ENCODE results near the gene CDYL2. TPM values are rescaled to one million over a fixed set of nuclear protein-coding genes. Genes with fewer than 3 reads are reported as not detected.

The CDYL2 gene
- total RNA-seq, 1 donor from 2014 or later, result 1.8 TPM

GRCh38 chr16:80804056-80804525 is 307 bp downstream of the CDYL2 start:
- no peaks in the 10 kb centered on the region for H3K4me1 Mint-ChIP-seq (ENCODE audit: unreplicated experiment)
- H3K27ac Mint-ChIP-seq (ENCODE audit: unreplicated experiment), result no peak overlapping the region
- no peaks in the 10 kb centered on the region for H3K36me3 Mint-ChIP-seq (ENCODE audit: unreplicated experiment)
- TF ChIP-seq, protein P1, sequence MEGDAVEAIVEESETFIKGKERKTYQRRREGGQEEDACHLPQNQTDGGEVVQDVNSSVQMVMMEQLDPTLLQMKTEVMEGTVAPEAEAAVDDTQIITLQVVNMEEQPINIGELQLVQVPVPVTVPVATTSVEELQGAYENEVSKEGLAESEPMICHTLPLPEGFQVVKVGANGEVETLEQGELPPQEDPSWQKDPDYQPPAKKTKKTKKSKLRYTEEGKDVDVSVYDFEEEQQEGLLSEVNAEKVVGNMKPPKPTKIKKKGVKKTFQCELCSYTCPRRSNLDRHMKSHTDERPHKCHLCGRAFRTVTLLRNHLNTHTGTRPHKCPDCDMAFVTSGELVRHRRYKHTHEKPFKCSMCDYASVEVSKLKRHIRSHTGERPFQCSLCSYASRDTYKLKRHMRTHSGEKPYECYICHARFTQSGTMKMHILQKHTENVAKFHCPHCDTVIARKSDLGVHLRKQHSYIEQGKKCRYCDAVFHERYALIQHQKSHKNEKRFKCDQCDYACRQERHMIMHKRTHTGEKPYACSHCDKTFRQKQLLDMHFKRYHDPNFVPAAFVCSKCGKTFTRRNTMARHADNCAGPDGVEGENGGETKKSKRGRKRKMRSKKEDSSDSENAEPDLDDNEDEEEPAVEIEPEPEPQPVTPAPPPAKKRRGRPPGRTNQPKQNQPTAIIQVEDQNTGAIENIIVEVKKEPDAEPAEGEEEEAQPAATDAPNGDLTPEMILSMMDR (IDR thresholded peaks at IDR 0.05), result no peak
- no peak for DNase-seq (ENCODE audit: extremely low spot score, unreplicated experiment)
- H3K9me3 Mint-ChIP-seq (ENCODE audit: unreplicated experiment), result peaks cover 10% of the 10 kb centered on the region
- H3K27me3 Mint-ChIP-seq (ENCODE audit: unreplicated experiment), result peaks cover 19% of the 10 kb centered on the region
- H3K4me3 Mint-ChIP-seq (ENCODE audit: unreplicated experiment), result peak overlapping the region; percentile 85

- Mint-ChIP-seq H3K4me1 (ENCODE audit: unreplicated experiment) (no peaks in the 10 kb centered on the region), H3K36me3 (ENCODE audit: unreplicated experiment) (no peaks in the 10 kb centered on the region), H3K9me3 (ENCODE audit: unreplicated experiment) (peaks cover 10% of the 10 kb centered on the region), H3K27ac (ENCODE audit: unreplicated experiment) (no peak overlapping the region), H3K27me3 (ENCODE audit: unreplicated experiment) (peaks cover 19% of the 10 kb centered on the region), H3K4me3 (ENCODE audit: unreplicated experiment) (peak overlapping the region; percentile 75)
- no peak for DNase-seq (ENCODE audit: extremely low spot score, unreplicated experiment)
- TF ChIP-seq, protein P1 (IDR thresholded peaks at IDR 0.05), result peak; percentile 38
Observed at GRCh38 chr16:80803339-80804055, 901 bp downstream of the CDYL2 start.

DNA sequence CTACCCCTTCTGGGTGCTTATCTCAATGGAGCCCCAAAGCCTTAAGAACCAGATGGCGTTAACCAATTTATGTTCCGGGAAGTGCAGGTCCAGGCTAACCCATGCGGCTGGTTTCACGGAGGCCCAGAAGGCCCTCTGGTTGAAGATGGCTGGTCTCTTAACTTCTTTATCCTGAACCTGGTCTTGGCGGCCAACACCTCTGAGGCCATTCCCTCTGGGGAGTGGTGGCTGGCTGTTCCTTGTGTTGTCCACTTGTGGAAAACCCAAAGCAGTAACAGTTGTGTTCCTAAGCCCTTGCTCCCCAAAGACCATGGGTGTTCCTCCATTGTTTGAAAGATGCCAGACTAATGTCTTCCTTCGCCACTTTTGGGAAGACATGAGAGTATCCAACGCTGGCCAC is 1.5 kb downstream of the CDYL2 start:
- TF ChIP-seq, protein P1 (IDR thresholded peaks at IDR 0.05), result no peak
- peaks cover 10% of the 10 kb centered on the region for H3K9me3 Mint-ChIP-seq (ENCODE audit: unreplicated experiment)
- H3K36me3 Mint-ChIP-seq (ENCODE audit: unreplicated experiment), result no peaks in the 10 kb centered on the region
- peak overlapping the region; percentile 59 for H3K4me3 Mint-ChIP-seq (ENCODE audit: unreplicated experiment)
- peaks cover 19% of the 10 kb centered on the region for H3K27me3 Mint-ChIP-seq (ENCODE audit: unreplicated experiment)
- no peaks in the 10 kb centered on the region for H3K4me1 Mint-ChIP-seq (ENCODE audit: unreplicated experiment)
- H3K27ac Mint-ChIP-seq (ENCODE audit: unreplicated experiment), result no peak overlapping the region
- DNase-seq (ENCODE audit: extremely low spot score, unreplicated experiment), result no peak

DNA sequence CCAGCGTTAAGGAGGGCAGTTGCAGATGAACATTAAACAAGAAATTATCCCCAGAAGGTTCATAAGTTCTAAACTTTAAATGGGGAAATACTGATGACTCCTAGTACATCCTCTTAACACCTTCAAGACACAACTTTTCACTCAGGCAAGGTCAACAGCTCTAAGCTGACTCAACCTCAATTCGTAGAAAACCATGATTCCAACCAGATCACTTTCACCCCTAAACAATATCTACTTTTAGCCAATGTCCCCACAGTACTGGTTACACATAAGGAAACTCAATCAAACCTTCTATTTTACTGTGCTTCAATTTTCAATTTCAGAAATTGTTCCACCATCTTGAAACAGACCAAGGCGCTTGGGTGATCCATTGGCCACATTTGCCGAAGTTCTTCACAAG is 2.3 kb downstream of the CDYL2 start:
- H3K27me3 Mint-ChIP-seq (ENCODE audit: unreplicated experiment), result peaks cover 19% of the 10 kb centered on the region
- H3K4me1 Mint-ChIP-seq (ENCODE audit: unreplicated experiment), result no peaks in the 10 kb centered on the region
- H3K36me3 Mint-ChIP-seq (ENCODE audit: unreplicated experiment), result no peaks in the 10 kb centered on the region
- TF ChIP-seq, protein P1 (IDR thresholded peaks at IDR 0.05), result no peak
- DNase-seq (ENCODE audit: extremely low spot score, unreplicated experiment), result no peak
- no peak overlapping the region for H3K4me3 Mint-ChIP-seq (ENCODE audit: unreplicated experiment)
- H3K9me3 Mint-ChIP-seq (ENCODE audit: unreplicated experiment), result peaks cover 6% of the 10 kb centered on the region
- H3K27ac Mint-ChIP-seq (ENCODE audit: unreplicated experiment), result no peak overlapping the region

GRCh38 chr16:80794071-80794470 is 10.3 kb downstream of the CDYL2 start:
- H3K4me3 Mint-ChIP-seq (ENCODE audit: unreplicated experiment), result no peak overlapping the region
- TF ChIP-seq, protein P1 (IDR thresholded peaks at IDR 0.05), result no peak
- H3K4me1 Mint-ChIP-seq (ENCODE audit: unreplicated experiment), result no peaks in the 10 kb centered on the region
- no peaks in the 10 kb centered on the region for H3K9me3 Mint-ChIP-seq (ENCODE audit: unreplicated experiment)
- no peak for DNase-seq (ENCODE audit: extremely low spot score, unreplicated experiment)
- H3K27ac Mint-ChIP-seq (ENCODE audit: unreplicated experiment), result no peak overlapping the region
- no peaks in the 10 kb centered on the region for H3K36me3 Mint-ChIP-seq (ENCODE audit: unreplicated experiment)
- H3K27me3 Mint-ChIP-seq (ENCODE audit: unreplicated experiment), result no peaks in the 10 kb centered on the region

Data from osteocyte (in vitro differentiated cells).